Left ventricle myocardium superior (tissue), 1 donor: ENCODE data around the gene ENTPD2. TPM values are rescaled to one million over a fixed set of nuclear protein-coding genes. Genes with fewer than 3 reads are reported as not detected.

Experiments
- ATAC-seq: fragments of 200-7000 bp; cut with Tn5 transposase; one replicate; pipeline ENCODE4 v1.9.1; 2020; ENCODE audit warnings: mild to moderate bottlenecking, moderate library complexity
- DNase-seq: peaks from one replicate; pipeline ENCODE4 v3.0.0-alpha.2; 2020
- intact Hi-C: fragments of 100-400 bp; cut with micrococcal nuclease; formaldehyde crosslinking; loops from one replicate; pipeline ENCODE4 v1.11.0; 2022
- long read RNA-seq: library from polyadenylated mRNA; unstranded; transcript quantifications from one replicate; pipeline ENCODE4 v2.0.0, GENCODE V29; 2021
- total RNA-seq: library from RNA; stranded (reverse); fragmentation: NEBNext Ultra II Directional; extraction: Animal tissue kit (Norgen Biotek cat#: 25700); gene quantifications from one replicate; pipeline ENCODE4 v1.2.1, GENCODE V29; 2021
- donor health status: DM: no; HTN: yes; CAD: no; lungs with severe emphysema.

Gene ENTPD2
- total RNA-seq: 2.1 TPM
- long read RNA-seq, partial matches to known transcripts: 0 of 1 reads
- long read RNA-seq, other reads (novel, unspliced or antisense): 1 of 1 reads

DNA sequence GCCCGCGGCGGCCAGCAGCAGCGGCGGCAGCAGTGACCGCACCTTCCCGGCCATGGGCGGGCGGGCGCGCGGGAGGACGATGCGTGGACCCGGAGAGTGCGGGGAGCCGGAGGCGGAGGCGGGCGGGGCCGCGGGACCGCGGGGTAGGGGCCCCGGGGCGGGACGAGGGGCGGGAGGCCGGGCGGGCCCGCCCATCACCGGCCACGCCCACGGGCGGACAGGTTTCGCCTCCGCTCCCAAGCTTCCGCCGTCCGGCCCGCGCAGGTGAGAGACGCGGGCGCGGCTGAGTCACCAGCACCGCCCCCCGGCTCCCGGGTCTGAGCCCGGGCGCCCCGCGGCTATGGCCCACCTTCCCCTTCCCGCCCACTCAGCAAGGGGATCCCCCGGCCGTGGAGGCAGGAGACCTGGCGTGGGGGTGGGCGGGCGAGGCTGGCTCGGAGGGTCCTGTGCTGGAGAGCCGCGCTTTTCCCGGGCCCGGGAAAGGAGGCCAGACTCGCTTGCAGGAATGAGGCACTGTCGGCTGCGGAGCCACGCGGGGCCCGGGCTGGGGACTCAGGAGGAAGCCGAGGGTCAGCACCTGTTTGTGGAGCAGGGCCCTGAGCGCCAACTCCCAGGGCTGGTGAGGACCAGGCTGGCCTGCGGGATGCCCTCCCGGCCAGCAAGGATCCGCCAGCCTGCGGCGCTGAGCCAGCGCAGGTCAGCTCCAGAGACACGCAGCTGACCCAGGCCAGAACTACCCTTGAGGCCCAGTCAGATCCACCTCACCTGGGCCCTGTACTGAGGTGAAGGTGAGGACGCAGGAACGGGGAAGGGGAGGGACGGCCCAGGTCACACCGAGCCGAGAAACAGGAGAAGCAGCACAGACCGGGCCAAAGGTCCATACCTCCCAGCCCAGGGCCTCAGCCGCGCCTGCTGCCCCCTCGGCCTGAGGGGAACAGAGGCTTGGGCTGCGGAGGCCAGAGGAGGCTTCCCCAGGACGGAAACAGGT, at the start of gene ENTPD2:
Gene ENTPD2 (minus strand): TSS at position 118 of the 988 bp plus-strand sequence. CDS start 64 bp downstream, at position 54.
- ATAC-seq (no peak), DNase-seq (no peak)
- intact Hi-C loops: no loop called here

- intact Hi-C loops: no loop called here
- peak; percentile 15 for DNase-seq
- ATAC-seq: no peak
Observed at GRCh38 chr9:137103206-137103999, 49.5 kb upstream of the ENTPD2 start.

DNA sequence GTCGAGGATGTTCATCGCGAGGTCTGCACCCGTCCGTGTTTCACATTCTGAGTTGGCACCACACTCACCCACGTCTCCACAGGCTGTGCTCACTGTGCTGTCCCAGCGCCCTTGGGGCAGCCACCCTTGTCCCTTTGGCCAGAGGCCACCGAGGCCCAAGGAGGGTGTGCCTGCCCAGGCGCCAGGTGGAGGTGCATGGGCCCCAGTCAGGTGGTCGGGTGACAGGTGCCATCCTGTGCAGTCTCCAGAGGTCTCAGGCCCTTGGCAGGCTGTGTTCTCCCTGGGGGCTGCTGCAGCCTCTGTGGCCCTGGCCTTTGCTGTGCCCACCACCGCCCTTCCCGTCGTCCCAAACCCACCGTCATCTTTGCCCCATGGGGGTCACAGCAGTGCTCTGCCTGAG, 45.4 kb upstream of the ENTPD2 start:
- intact Hi-C loops: no loop called here
- ATAC-seq (no peak), DNase-seq (no peak)

DNA sequence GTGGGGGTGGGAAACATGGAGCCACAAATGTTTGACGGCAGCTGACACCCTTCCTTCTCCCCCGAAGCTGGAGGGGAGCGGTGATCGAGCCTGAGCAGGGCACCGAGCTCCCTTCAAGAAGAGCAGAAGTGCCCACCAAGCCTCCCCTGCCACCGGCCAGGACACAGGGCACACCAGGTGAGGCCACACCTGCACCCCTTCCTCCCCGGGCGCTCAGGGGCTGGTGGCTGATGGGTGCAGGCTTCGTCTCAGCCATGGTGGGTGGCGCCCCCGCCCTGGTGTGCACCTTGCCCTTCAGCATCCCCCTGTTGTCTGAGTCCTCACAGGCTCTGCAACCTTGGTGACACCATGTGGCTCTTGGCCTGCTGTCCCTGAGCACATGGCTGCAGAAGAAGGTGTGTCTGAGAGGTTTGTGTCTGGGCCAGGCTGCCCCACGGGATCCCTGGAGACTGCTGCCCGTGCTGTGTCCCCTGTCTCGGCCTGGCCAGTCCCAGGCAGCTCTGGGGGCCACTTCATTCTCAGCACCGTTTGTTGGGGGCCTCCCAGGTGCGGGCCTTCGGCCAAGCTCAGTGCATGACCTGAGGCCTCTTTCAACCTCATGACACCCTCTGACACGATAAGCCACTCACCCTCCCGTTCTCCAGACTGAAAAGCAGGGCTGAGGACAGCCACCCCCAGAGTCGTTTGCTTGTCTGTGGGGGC, 44.1 kb upstream of the ENTPD2 start:
- intact Hi-C loops: no loop called here
- DNase-seq: no peak
- no peak for ATAC-seq

DNA sequence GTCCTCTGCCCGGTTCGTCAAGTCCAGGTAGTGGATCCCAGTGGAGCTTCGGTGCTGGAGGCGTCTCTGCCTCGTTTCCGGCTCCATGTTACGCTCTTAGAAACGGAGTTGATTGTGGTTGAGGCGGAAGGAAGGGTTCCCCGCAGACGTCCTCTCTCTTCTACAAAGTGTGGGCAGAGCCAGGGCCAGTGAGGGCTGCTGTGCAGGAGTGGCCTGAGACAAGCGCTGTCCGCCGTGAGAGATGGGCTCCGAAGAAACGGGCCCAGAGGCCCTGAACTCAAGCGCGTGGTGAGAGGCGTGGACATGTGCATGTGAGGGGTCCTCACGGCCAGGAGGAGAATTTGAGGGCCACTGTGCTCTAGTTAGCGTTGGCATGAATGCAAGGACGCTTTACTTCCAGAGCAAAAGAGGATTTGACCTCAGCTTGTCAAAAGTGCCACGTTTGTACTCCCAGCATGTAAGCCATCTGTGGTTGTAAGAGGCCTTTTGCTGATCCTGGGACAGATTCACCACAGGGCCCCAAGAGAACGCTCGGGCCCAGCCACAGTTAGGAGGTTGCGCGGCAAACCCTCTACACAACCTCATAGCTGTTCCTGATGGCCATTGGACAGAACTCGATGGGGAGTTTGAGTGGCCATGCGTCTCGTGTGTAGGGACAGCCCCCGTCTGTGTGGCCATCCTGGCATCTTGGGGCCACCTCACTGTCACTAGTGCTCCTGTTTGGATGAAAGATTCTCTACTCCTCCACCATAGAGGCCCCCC, 43.1 kb upstream of the ENTPD2 start:
- intact Hi-C loops: no loop called here
- DNase-seq: no peak
- no peak for ATAC-seq

- intact Hi-C loops: no loop called here
- no peak for ATAC-seq
- no peak for DNase-seq
Observed at GRCh38 chr9:137095664-137096517, 42.0 kb upstream of the ENTPD2 start.

DNA sequence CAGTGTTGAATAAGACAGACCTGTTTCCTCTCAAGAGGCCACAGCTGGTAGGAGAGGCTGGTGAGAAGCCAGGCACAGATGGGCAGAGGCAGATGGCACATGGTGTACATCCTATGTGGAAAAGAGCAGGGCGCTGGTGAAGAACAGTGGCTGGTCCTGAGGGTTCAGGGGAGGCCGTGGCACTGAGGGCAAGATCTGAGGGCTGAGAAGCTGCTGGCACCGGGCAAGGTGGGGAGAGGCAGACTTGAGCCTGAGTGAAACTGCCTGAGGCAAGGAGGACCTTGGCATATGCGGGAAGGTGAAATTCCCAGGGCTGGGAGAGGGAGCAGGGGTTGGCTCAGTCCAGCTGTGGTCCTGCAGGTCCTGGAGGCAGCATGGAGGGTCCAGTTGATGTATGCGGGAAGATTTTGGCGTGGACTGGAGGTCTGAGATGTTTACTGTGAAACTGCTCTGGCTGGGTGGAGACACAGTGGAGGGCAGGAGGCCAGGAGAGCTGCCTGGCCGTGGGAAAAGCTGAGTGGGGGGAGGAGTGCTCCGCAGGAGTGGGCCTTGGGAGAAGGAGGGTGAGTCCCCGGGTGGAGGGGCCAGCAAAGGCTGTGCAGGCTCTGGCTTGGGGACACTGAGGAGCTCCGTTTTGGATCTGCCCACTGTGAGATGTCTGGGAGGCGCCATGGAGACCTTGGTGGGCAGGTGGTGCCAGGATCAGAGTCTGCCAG, 35.5 kb upstream of the ENTPD2 start:
- intact Hi-C loops: no loop called here
- no peak for DNase-seq
- no peak for ATAC-seq

DNA sequence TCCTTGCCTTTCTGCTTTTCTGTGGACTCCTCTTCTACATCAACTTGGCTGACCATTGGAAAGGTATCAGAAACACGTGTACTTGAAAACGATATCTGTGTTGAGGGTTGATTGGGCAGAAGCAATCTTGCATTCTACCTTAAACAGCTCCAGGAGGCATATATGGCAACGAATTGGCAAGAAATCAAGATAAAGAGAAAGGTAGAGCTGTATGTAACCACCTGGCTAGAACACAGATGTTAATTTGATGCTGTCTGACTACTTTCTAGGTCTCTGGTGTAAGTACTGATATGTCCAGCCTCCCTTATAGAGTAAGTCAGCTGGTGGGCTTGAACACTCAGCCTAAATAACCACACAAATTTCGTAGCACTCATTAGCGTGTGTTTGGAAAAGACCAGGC, 34.3 kb upstream of the ENTPD2 start:
- ATAC-seq (no peak), DNase-seq (no peak)
- intact Hi-C loops: no loop called here

GRCh38 chr9:137087409-137087925, 33.6 kb upstream of the ENTPD2 start:
- intact Hi-C loops: no loop called here
- ATAC-seq: no peak
- DNase-seq: no peak

GRCh38 chr9:137086531-137087408, 32.9 kb upstream of the ENTPD2 start, which contains the start of gene MAN1B1:
MAN1B1 (plus strand) TSS chr9:137086985; CDS start chr9:137087000, 15 bp downstream.
- intact Hi-C loops: no loop called here

DNA sequence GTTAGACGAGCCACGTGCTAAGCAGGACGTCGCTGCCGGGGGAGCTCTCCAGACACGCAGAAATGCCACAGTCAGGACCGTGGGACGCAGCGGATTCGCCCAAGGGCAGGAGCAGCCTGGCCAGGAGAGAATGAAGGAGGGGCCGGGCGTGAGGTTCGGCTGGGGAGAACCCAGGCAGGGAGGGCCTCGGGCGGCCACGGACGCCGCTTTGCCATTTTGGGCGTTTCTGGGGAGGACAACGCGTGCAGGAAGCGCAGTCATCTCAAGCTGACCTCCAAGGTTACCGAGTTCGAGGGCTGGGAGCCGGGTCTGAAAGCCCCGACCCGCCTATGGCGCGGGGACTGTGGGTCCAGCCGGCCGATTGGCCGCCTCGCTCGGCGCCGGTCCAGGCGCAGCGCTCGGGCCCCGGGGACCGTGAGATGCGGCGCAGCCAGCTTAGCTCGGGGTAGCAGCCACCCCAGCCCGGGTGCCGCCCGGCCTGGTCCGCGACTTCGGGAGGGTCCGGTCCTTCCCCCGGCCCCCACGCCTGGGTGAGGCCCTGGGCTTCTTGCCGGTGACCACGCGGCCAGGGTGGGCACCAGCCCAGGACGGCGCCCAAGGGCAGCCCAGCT, 32.2 kb upstream of the ENTPD2 start:
- intact Hi-C loops: no loop called here
- peak; percentile 47 for ATAC-seq
- peak; percentile 74 for DNase-seq

More at GRCh38 chr9:137086531-137087408, 32.9 kb upstream of the ENTPD2 start, which contains the start of gene MAN1B1:
- peak; percentile 100 for DNase-seq
- peak; percentile 91 for ATAC-seq

GRCh38 chr9:137084526-137084925, 30.7 kb upstream of the ENTPD2 start:
- intact Hi-C loops: no loop called here
- ATAC-seq (no peak), DNase-seq (peak; percentile 28)

- DNase-seq: peak; percentile 65
- intact Hi-C loops: no loop called here
- ATAC-seq: no peak
Observed at GRCh38 chr9:137083394-137084004, 29.6 kb upstream of the ENTPD2 start.

- DNase-seq: no peak
- ATAC-seq: no peak
- intact Hi-C loops: no loop called here
Observed at GRCh38 chr9:137082925-137083290, 29.0 kb upstream of the ENTPD2 start.
